Liver (tissue), 3 donors: Measurements from ENCODE around the gene IL9R.

ENCODE experiments used
- CTCF ChIP-seq: fragments of 150-350 bp; IDR thresholded peaks from 2 replicates; pipeline ENCODE4 v1.5.1; 2017; ENCODE audit warnings: improper control_type of control experiment, low read depth, low read length; ENCODE audit not compliant: missing input control
- FOXA1 ChIP-seq: IDR thresholded peaks from 2 replicates; pipeline ENCODE4 v1.6.1; 2016; ENCODE audit warnings: antibody characterized with exemption
- GABPA ChIP-seq, 2 donors: IDR thresholded peaks in 1 of 2; conservative IDR thresholded peaks in 1 of 2; 2 replicates each; pipeline ENCODE4 v1.6.1; 2016; ENCODE audit warnings: antibody characterized with exemption in 2 of 2, mild to moderate bottlenecking in 1 of 2, moderate library complexity in 1 of 2
- MAX ChIP-seq: IDR thresholded peaks from 2 replicates; pipeline ENCODE4 v1.6.1; 2016; ENCODE audit warnings: antibody characterized with exemption
- RAD21 ChIP-seq, 2 donors: IDR thresholded peaks; 2 replicates each; pipeline ENCODE4 v1.6.1; 2016; ENCODE audit warnings: antibody characterized with exemption in 2 of 2, mild to moderate bottlenecking in 2 of 2
- REST ChIP-seq: IDR thresholded peaks from 2 replicates; pipeline ENCODE4 v1.6.1; 2016; ENCODE audit warnings: antibody characterized with exemption, mild to moderate bottlenecking
- TAF1 ChIP-seq: conservative IDR thresholded peaks from 2 replicates; pipeline ENCODE4 v1.6.1; 2016; ENCODE audit warnings: antibody characterized with exemption, mild to moderate bottlenecking
- donor health status: healthy.
- donor health status: healthy.

GRCh38 chrX:156004740-156005139 is 7.2 kb downstream of the IL9R start:
- no peak for TF ChIP-seq RAD21 (IDR thresholded peaks at IDR 0.05)
- TF ChIP-seq CTCF: no peak
- no peak for TF ChIP-seq MAX
- no peak for TF ChIP-seq FOXA1
- no peak for TF ChIP-seq TAF1
- no peak for TF ChIP-seq REST
- TF ChIP-seq GABPA (IDR thresholded peaks at IDR 0.05 in 1 of 2, conservative IDR thresholded peaks at IDR 0.05 in 1 of 2): no peak
